GM13976 (cell line): ENCODE results near the gene HLTF.

Experiments
- DNase-seq: peaks from one replicate; pipeline ENCODE4 v3.0.0; 2012; ENCODE audit warnings: low spot score
- CTCF ChIP-seq: IDR thresholded peaks from 2 replicates; pipeline ENCODE4 v1.5.1; 2012; ENCODE audit warnings: borderline replicate concordance, mild to moderate bottlenecking; ENCODE audit not compliant: insufficient read depth; ENCODE audit errors: extremely low read depth, missing control alignments, control extremely low read depth
- in situ Hi-C: fragments of 300-500 bp; cut with MboI; formaldehyde crosslinking; loops from one replicate; pipeline ENCODE4 v1.12.0; 2022; ENCODE audit warnings: low sequenced_read_pairs, mixed read lengths, inconsistent platforms; ENCODE audit not compliant: unreplicated experiment

HLTF gene

GRCh38 chr3:149090461-149090860 is 4.1 kb upstream of the HLTF start:
- no peak for DNase-seq
- in situ Hi-C loops: no loop called here
- no peak for TF ChIP-seq CTCF

DNA sequence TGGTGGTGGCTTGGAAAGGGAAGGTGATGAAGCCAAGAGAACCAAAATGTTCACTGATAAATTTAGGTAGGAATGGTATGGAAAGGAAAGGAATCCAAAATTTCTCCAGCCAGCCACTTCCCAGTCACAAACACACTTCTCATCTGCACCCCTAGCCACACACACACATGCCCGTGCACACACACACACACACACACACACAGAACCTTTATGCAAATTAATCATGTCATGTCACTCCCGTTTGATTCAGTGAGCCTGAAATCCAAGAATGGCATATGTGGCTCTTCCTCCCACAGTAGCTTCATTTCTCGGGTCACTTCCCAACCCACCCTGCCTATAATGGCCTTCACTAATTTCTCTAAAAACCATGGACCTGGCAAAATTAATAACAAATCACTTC is 3.1 kb upstream of the HLTF start:
- TF ChIP-seq CTCF: no peak
- in situ Hi-C loops: no loop called here
- DNase-seq: no peak

DNA sequence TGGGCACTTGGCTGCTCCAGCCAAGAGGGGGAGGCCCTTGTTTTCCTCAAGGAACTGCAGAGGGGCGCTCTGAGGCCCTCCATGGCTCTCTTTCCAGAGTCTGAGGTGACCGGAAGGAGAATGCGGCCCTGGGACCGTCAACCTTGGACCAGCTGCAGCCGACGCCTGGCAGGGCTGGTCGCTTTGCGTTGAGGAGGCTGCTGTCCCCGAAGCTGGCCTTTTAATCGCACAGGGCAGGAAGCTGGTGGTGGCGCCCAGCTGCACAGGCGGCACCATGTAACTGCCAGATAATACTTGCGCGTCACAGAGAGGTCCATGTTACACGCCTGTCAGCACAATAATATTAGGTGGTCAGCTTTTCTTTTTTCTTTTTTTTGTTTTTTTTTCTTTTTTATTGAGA is 875 bp upstream of the HLTF start:
- in situ Hi-C loops: no loop called here

GRCh38 chr3:149085828-149086231 is 503 bp downstream of the HLTF start:
- in situ Hi-C loops: no loop called here
- DNase-seq: peak; percentile 44
- TF ChIP-seq CTCF: no peak

More for the DNA sequence above, 875 bp upstream of the HLTF start:
- no peak for TF ChIP-seq CTCF
- no peak for DNase-seq

- no peak for TF ChIP-seq CTCF
- in situ Hi-C loops: no loop called here
- DNase-seq: no peak
Observed at GRCh38 chr3:149081772-149082171, 4.6 kb downstream of the HLTF start.

- in situ Hi-C loops: no loop called here
- no peak for DNase-seq
- no peak for TF ChIP-seq CTCF
Observed at GRCh38 chr3:149080699-149081091, 5.6 kb downstream of the HLTF start.
